ENCODE data around the gene CAMSAP3.

The CAMSAP3 gene

GRCh38 chr19:7650148-7650547, 54.5 kb downstream of the CAMSAP3 start:
- no peak overlapping the region for H3K4me3 Mint-ChIP-seq
- H3K4me1 Mint-ChIP-seq, result peaks cover 13% of the 10 kb centered on the region
- peaks cover 33% of the 10 kb centered on the region for H3K27me3 Mint-ChIP-seq (ENCODE audit: low read depth, poor library complexity)
- no peaks in the 10 kb centered on the region for H3K9me3 Mint-ChIP-seq
- no peak for DNase-seq
- no peak overlapping the region for H3K27ac Mint-ChIP-seq
- TF ChIP-seq, protein P1, sequence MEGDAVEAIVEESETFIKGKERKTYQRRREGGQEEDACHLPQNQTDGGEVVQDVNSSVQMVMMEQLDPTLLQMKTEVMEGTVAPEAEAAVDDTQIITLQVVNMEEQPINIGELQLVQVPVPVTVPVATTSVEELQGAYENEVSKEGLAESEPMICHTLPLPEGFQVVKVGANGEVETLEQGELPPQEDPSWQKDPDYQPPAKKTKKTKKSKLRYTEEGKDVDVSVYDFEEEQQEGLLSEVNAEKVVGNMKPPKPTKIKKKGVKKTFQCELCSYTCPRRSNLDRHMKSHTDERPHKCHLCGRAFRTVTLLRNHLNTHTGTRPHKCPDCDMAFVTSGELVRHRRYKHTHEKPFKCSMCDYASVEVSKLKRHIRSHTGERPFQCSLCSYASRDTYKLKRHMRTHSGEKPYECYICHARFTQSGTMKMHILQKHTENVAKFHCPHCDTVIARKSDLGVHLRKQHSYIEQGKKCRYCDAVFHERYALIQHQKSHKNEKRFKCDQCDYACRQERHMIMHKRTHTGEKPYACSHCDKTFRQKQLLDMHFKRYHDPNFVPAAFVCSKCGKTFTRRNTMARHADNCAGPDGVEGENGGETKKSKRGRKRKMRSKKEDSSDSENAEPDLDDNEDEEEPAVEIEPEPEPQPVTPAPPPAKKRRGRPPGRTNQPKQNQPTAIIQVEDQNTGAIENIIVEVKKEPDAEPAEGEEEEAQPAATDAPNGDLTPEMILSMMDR (IDR thresholded peaks at IDR 0.05), result no peak
- no peaks in the 10 kb centered on the region for H3K36me3 Mint-ChIP-seq (ENCODE audit: low read depth)

GRCh38 chr19:7652061-7652641, 56.5 kb downstream of the CAMSAP3 start:
- peak; percentile 92 for DNase-seq
- peaks cover 13% of the 10 kb centered on the region for H3K4me1 Mint-ChIP-seq
- TF ChIP-seq, protein P1 (IDR thresholded peaks at IDR 0.05), result peak; percentile 100
- H3K27me3 Mint-ChIP-seq (ENCODE audit: low read depth, poor library complexity), result peaks cover 33% of the 10 kb centered on the region
- H3K36me3 Mint-ChIP-seq (ENCODE audit: low read depth), result no peaks in the 10 kb centered on the region
- H3K27ac Mint-ChIP-seq, result peak overlapping the region; percentile 51
- H3K9me3 Mint-ChIP-seq, result no peaks in the 10 kb centered on the region
- H3K4me3 Mint-ChIP-seq, result peak overlapping the region; percentile 59

DNA sequence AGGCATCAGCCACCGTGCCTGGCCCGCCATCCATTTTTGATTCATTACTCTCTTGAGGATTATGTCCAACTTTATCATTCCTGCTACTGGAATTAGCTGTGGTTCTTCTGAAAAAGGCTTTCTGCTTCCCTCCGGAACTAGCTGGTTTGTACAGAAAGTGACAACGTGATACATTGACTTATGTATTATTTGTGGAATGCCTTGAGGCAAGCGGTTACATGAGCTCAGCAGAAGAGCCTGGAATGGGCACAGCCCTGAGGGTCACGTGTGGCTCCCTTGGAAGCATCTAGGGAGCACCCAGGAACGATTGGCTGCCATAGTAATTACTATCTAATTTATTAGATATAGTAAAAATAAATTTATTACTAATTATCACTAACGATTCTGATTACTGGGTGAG, 58.7 kb downstream of the CAMSAP3 start:
- peaks cover 23% of the 10 kb centered on the region for H3K27me3 Mint-ChIP-seq (ENCODE audit: low read depth, poor library complexity)
- H3K4me3 Mint-ChIP-seq, result no peak overlapping the region
- H3K27ac Mint-ChIP-seq, result no peak overlapping the region
- DNase-seq, result no peak
- TF ChIP-seq, protein P1 (IDR thresholded peaks at IDR 0.05), result no peak
- H3K9me3 Mint-ChIP-seq, result no peaks in the 10 kb centered on the region
- H3K36me3 Mint-ChIP-seq (ENCODE audit: low read depth), result no peaks in the 10 kb centered on the region
- peaks cover 13% of the 10 kb centered on the region for H3K4me1 Mint-ChIP-seq

DNA sequence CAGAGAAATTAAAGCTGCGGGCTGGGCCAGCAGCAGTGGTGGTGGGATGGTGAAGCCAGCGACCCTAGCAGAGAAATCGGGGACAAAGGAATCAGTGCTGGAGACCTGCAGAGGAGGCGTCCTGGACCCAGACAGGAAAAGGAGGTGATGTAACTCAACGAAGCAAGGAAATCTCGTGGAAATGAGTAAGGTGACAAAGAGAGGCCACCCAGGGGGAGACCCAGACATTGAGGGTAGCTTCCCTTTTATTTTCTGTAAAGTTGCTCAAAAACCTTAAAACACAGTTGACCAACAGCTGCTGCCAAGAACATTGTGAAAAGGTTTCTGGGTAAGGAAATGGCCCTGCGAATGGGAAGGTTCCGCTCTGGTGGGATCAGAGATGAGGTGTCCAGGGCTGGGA, 59.9 kb downstream of the CAMSAP3 start:
- H3K36me3 Mint-ChIP-seq (ENCODE audit: low read depth), result no peaks in the 10 kb centered on the region
- H3K27ac Mint-ChIP-seq, result no peak overlapping the region
- no peak for DNase-seq
- no peak overlapping the region for H3K4me3 Mint-ChIP-seq
- peaks cover 26% of the 10 kb centered on the region for H3K27me3 Mint-ChIP-seq (ENCODE audit: low read depth, poor library complexity)
- peaks cover 13% of the 10 kb centered on the region for H3K4me1 Mint-ChIP-seq
- TF ChIP-seq, protein P1 (IDR thresholded peaks at IDR 0.05), result no peak
- no peaks in the 10 kb centered on the region for H3K9me3 Mint-ChIP-seq

- H3K27ac Mint-ChIP-seq, result no peak overlapping the region
- DNase-seq, result no peak
- H3K36me3 Mint-ChIP-seq (ENCODE audit: low read depth), result no peaks in the 10 kb centered on the region
- TF ChIP-seq, protein P1 (IDR thresholded peaks at IDR 0.05), result no peak
- peaks cover 21% of the 10 kb centered on the region for H3K27me3 Mint-ChIP-seq (ENCODE audit: low read depth, poor library complexity)
- peaks cover 9% of the 10 kb centered on the region for H3K4me1 Mint-ChIP-seq
- no peak overlapping the region for H3K4me3 Mint-ChIP-seq
- no peaks in the 10 kb centered on the region for H3K9me3 Mint-ChIP-seq
Observed at GRCh38 chr19:7657131-7657751, 61.6 kb downstream of the CAMSAP3 start.

GRCh38 chr19:7658219-7658686, 62.6 kb downstream of the CAMSAP3 start:
- Mint-ChIP-seq H3K27me3 (ENCODE audit: low read depth, poor library complexity) (peaks cover 30% of the 10 kb centered on the region), H3K4me3 (no peak overlapping the region), H3K4me1 (no peaks in the 10 kb centered on the region), H3K9me3 (no peaks in the 10 kb centered on the region), H3K27ac (no peak overlapping the region), H3K36me3 (ENCODE audit: low read depth) (no peaks in the 10 kb centered on the region)
- DNase-seq, result no peak
- TF ChIP-seq, protein P1 (IDR thresholded peaks at IDR 0.05), result no peak

Data from nephron progenitor cell (in vitro differentiated cells).